HEK293 (cell line): Measurements from ENCODE around the gene LRFN2.

Experiments used
- CTCF ChIA-PET: fragments of 350-600 bp; formaldehyde crosslinking; extraction: SDS; loops from one replicate; lab custom pipeline; 2021; ENCODE audit warnings: antibody characterized with exemption; lab: Yijun Ruan, JAX
- POLR2A ChIA-PET: fragments of 300-600 bp; formaldehyde crosslinking; extraction: SDS; loops from one replicate; lab custom pipeline; 2020; ENCODE audit warnings: antibody characterized with exemption, inconsistent platforms; lab: Yijun Ruan, JAX
- H3K27ac ChIP-seq: fragments of 200-500 bp; sonication (Bioruptor generic); 2 replicates; pipeline ENCODE4 v1.5.1; 2014; ENCODE audit warnings: low read depth, low read length, control low read depth, inconsistent platforms; ENCODE audit errors: extremely low read depth
- H3K36me3 ChIP-seq, 2 experiments: fragments of 200-500 bp in 1 of 2; sonication (Bioruptor generic) in 1 of 2; 1 replicate in 1 of 2; 2 replicates in 1 of 2; pipeline ENCODE4 v1.5.1; 2014 to 2017; ENCODE audit warnings: inconsistent platforms in 2 of 2, low read length in 2 of 2; ENCODE audit not compliant: control insufficient read depth in 2 of 2, insufficient read depth in 1 of 2
- H3K4me1 ChIP-seq: fragments of 200-500 bp; sonication (Bioruptor generic); 2 replicates; pipeline ENCODE4 v1.5.1; 2014; ENCODE audit warnings: mild to moderate bottlenecking, low read length, inconsistent platforms; ENCODE audit not compliant: control insufficient read depth, insufficient read depth
- H3K4me3 ChIP-seq: 2 replicates; pipeline ENCODE4 v1.5.1; 2011; ENCODE audit warnings: low read depth, mild to moderate bottlenecking, control low read depth, low read length, moderate library complexity
- H3K9me3 ChIP-seq: fragments of 200-500 bp; sonication (Bioruptor generic); 2 replicates; pipeline ENCODE4 v1.5.1; 2014; ENCODE audit warnings: low read depth, low read length, inconsistent platforms; ENCODE audit not compliant: control insufficient read depth, insufficient read depth
- BCL11A ChIP-seq: fragments of 450-650 bp; formaldehyde crosslinking; IDR thresholded peaks from 2 replicates; pipeline ENCODE4 v1.5.1; 2016; ENCODE audit warnings: low read depth, missing biosample characterization, missing genetic modification characterization
- GFI1B ChIP-seq: fragments of 450-650 bp; formaldehyde crosslinking; IDR thresholded peaks from 2 replicates; pipeline ENCODE4 v1.5.1; 2016; ENCODE audit warnings: missing biosample characterization, missing genetic modification characterization
- MZF1 ChIP-seq: fragments of 450-650 bp; formaldehyde crosslinking; IDR thresholded peaks from 2 replicates; pipeline ENCODE4 v1.5.1; 2017; ENCODE audit warnings: missing biosample characterization, missing genetic modification characterization, borderline replicate concordance
- OVOL3 ChIP-seq: fragments of 450-650 bp; formaldehyde crosslinking; IDR thresholded peaks from 2 replicates; pipeline ENCODE4 v1.5.1; 2016; ENCODE audit warnings: missing biosample characterization, missing genetic modification characterization
- SP7 ChIP-seq: fragments of 450-650 bp; formaldehyde crosslinking; IDR thresholded peaks from 2 replicates; pipeline ENCODE4 v1.5.1; 2016; ENCODE audit warnings: missing biosample characterization, missing genetic modification characterization
- YY2 ChIP-seq: fragments of 450-650 bp; formaldehyde crosslinking; IDR thresholded peaks from 2 replicates; pipeline ENCODE4 v1.5.1; 2016; ENCODE audit warnings: missing biosample characterization, missing genetic modification characterization
- ZEB2 ChIP-seq: fragments of 450-650 bp; formaldehyde crosslinking; IDR thresholded peaks from 2 replicates; pipeline ENCODE4 v1.5.1; 2016; ENCODE audit warnings: missing biosample characterization, missing genetic modification characterization
- ZFP3 ChIP-seq: fragments of 450-650 bp; formaldehyde crosslinking; IDR thresholded peaks from 2 replicates; pipeline ENCODE4 v1.5.1; 2016; ENCODE audit warnings: low read depth, missing biosample characterization, missing genetic modification characterization
- ZNF169 ChIP-seq: fragments of 450-650 bp; formaldehyde crosslinking; IDR thresholded peaks from 2 replicates; pipeline ENCODE4 v1.5.1; 2016; ENCODE audit warnings: missing biosample characterization, missing genetic modification characterization
- ZNF292 ChIP-seq: fragments of 450-650 bp; formaldehyde crosslinking; IDR thresholded peaks from 2 replicates; pipeline ENCODE4 v1.5.1; 2016; ENCODE audit warnings: low read depth, missing biosample characterization, missing genetic modification characterization, borderline replicate concordance
- ZNF324 ChIP-seq: fragments of 450-650 bp; formaldehyde crosslinking; IDR thresholded peaks from 2 replicates; pipeline ENCODE4 v1.5.1; 2016; ENCODE audit warnings: missing biosample characterization, missing genetic modification characterization
- ZNF660 ChIP-seq: fragments of 450-650 bp; IDR thresholded peaks from 2 replicates; pipeline ENCODE4 v1.5.1; 2018; ENCODE audit warnings: missing biosample characterization, mild to moderate bottlenecking, missing genetic modification characterization
- ZNF747 ChIP-seq: fragments of 450-650 bp; formaldehyde crosslinking; IDR thresholded peaks from 2 replicates; pipeline ENCODE4 v1.5.1; 2016; ENCODE audit warnings: missing biosample characterization, missing genetic modification characterization
- TF ChIP-seq, protein P1 (sequence below): fragments of 450-650 bp; formaldehyde crosslinking; IDR thresholded peaks from 2 replicates; pipeline ENCODE4 v1.5.1; 2016; ENCODE audit warnings: missing biosample characterization, missing genetic modification characterization
- TF ChIP-seq, protein P2 (sequence below): IDR thresholded peaks from 2 replicates; pipeline ENCODE4 v1.6.1; 2011; ENCODE audit warnings: mild to moderate bottlenecking, low read depth, low read length, borderline replicate concordance
- TF ChIP-seq, protein P3 (sequence below): fragments of 450-650 bp; formaldehyde crosslinking; IDR thresholded peaks from 2 replicates; pipeline ENCODE4 v1.5.1; 2017; ENCODE audit warnings: missing biosample characterization, missing genetic modification characterization
- TF ChIP-seq, protein P4 (sequence below): fragments of 450-650 bp; formaldehyde crosslinking; conservative IDR thresholded peaks from 2 replicates; pipeline ENCODE4 v1.5.1; 2016; ENCODE audit warnings: low read depth, missing biosample characterization, missing genetic modification characterization

The LRFN2 gene

DNA sequence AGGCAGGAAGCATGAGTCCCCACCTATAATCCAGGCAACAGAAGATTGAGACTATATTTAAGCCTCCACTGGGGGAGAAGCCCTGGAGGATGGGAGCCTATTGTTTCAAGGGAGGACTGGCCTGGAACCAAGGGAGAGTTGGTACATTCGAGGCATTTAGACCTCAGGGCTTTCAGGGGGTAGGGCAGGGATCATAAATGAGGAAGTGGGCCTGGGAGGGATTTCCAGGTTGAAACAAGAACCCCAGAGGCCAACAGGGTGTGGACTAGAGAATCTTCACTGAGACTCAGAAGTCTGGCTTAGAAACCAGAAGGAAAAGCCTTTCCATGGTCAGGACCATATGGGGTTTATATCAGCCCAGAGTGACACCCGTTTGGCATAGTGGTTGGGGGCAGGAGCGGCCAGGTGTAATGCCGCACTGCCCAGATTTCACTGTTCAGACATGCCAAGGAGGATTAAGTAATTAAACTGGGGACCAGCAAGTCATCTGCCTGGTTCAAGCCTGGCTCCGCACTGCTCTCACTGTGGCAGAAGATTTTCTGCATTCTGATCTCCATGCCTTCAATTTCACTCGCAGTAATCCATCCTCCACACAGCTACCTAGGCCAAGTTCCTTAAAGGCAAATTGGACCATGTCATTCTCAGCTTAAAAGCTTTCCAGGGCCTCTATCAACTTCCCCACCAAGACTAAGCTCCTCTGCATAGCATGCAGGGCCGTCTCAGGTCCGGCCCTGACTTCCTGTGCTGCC lies 17.8 kb downstream of the LRFN2 start:
- Histone ChIP-seq H3K4me3 (no peak overlapping the region), H3K36me3 (no peaks in the 10 kb centered on the region), H3K4me1 (no peaks in the 10 kb centered on the region), H3K27ac (no peak overlapping the region)
- CTCF ChIA-PET, result interaction anchor here (1.2 kb wide), 1 partner anchor 239 kb away, joined by 4 read pairs; no protein-coding TSS in a partner anchor
- TF ChIP-seq ZNF169 (no peak), OVOL3 (tag by site-specific recombination) (no peak), ZFP3 (tag by site-specific recombination) (no peak), ZNF324 (no peak), SP7 (tag by site-specific recombination) (no peak), YY2 (tag by site-specific recombination) (no peak), GFI1B (tag by site-specific recombination) (no peak), ZEB2 (no peak), BCL11A (tag by site-specific recombination) (no peak), MZF1 (tag by site-specific recombination) (no peak), ZNF660 (tag by site-specific recombination) (no peak), ZNF292 (no peak), ZNF747 (no peak)
- TF ChIP-seq, protein P1, sequence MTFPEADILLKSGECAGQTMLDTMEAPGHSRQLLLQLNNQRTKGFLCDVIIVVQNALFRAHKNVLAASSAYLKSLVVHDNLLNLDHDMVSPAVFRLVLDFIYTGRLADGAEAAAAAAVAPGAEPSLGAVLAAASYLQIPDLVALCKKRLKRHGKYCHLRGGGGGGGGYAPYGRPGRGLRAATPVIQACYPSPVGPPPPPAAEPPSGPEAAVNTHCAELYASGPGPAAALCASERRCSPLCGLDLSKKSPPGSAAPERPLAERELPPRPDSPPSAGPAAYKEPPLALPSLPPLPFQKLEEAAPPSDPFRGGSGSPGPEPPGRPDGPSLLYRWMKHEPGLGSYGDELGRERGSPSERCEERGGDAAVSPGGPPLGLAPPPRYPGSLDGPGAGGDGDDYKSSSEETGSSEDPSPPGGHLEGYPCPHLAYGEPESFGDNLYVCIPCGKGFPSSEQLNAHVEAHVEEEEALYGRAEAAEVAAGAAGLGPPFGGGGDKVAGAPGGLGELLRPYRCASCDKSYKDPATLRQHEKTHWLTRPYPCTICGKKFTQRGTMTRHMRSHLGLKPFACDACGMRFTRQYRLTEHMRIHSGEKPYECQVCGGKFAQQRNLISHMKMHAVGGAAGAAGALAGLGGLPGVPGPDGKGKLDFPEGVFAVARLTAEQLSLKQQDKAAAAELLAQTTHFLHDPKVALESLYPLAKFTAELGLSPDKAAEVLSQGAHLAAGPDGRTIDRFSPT, result no peak
- TF ChIP-seq, protein P2, sequence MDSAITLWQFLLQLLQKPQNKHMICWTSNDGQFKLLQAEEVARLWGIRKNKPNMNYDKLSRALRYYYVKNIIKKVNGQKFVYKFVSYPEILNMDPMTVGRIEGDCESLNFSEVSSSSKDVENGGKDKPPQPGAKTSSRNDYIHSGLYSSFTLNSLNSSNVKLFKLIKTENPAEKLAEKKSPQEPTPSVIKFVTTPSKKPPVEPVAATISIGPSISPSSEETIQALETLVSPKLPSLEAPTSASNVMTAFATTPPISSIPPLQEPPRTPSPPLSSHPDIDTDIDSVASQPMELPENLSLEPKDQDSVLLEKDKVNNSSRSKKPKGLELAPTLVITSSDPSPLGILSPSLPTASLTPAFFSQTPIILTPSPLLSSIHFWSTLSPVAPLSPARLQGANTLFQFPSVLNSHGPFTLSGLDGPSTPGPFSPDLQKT, result no peak
- TF ChIP-seq, protein P3, sequence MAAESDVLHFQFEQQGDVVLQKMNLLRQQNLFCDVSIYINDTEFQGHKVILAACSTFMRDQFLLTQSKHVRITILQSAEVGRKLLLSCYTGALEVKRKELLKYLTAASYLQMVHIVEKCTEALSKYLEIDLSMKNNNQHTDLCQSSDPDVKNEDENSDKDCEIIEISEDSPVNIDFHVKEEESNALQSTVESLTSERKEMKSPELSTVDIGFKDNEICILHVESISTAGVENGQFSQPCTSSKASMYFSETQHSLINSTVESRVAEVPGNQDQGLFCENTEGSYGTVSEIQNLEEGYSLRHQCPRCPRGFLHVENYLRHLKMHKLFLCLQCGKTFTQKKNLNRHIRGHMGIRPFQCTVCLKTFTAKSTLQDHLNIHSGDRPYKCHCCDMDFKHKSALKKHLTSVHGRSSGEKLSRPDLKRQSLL (tag by site-specific recombination), result no peak
- TF ChIP-seq, protein P4, sequence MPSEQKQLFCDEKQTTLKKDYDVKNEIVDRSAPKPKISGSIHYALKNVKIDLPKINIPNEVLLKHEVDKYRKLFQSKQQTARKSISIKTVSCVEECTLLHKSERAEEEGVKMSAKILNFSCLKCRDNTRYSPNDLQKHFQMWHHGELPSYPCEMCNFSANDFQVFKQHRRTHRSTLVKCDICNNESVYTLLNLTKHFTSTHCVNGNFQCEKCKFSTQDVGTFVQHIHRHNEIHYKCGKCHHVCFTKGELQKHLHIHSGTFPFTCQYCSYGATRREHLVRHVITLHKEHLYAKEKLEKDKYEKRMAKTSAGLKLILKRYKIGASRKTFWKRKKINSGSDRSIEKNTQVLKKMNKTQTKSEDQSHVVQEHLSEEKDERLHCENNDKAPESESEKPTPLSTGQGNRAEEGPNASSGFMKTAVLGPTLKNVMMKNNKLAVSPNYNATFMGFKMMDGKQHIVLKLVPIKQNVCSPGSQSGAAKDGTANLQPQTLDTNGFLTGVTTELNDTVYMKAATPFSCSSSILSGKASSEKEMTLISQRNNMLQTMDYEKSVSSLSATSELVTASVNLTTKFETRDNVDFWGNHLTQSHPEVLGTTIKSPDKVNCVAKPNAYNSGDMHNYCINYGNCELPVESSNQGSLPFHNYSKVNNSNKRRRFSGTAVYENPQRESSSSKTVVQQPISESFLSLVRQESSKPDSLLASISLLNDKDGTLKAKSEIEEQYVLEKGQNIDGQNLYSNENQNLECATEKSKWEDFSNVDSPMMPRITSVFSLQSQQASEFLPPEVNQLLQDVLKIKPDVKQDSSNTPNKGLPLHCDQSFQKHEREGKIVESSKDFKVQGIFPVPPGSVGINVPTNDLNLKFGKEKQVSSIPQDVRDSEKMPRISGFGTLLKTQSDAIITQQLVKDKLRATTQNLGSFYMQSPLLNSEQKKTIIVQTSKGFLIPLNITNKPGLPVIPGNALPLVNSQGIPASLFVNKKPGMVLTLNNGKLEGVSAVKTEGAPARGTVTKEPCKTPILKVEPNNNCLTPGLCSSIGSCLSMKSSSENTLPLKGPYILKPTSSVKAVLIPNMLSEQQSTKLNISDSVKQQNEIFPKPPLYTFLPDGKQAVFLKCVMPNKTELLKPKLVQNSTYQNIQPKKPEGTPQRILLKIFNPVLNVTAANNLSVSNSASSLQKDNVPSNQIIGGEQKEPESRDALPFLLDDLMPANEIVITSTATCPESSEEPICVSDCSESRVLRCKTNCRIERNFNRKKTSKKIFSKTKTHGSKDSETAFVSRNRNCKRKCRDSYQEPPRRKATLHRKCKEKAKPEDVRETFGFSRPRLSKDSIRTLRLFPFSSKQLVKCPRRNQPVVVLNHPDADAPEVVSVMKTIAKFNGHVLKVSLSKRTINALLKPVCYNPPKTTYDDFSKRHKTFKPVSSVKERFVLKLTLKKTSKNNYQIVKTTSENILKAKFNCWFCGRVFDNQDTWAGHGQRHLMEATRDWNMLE (tag by site-specific recombination), result no peak
- TF ChIP-seq, all 188 proteins: peak for 0
- H3K9me3 ChIP-seq, result no peaks in the 10 kb centered on the region
- POLR2A ChIA-PET, result no interaction called here
